Smooth muscle cell (in vitro differentiated cells): ENCODE data around the gene EPHA2. TPM values are rescaled to one million over a fixed set of nuclear protein-coding genes. Genes with fewer than 3 reads are reported as not detected.

Experiments used
- DNase-seq: peaks from one replicate; lab custom pipeline; 2025; ENCODE audit not compliant: unreplicated experiment; lab: John Stamatoyannopoulos, UW
- H2AFZ ChIP-seq: fragments of 200-600 bp; sonication (generic); 2 replicates; pipeline ENCODE4 v1.6.0; 2016; ENCODE audit warnings: antibody characterized with exemption, low read depth, mild to moderate bottlenecking
- H3F3A ChIP-seq: fragments of 200-600 bp; sonication (generic); 2 replicates; pipeline ENCODE4 v1.6.0; 2017; ENCODE audit warnings: antibody characterized with exemption, low read depth
- H3K27ac ChIP-seq: fragments of 200-600 bp; sonication (generic); 2 replicates; pipeline ENCODE4 v1.5.1; 2016; ENCODE audit warnings: low read depth, mild to moderate bottlenecking
- H3K27me3 ChIP-seq: fragments of 200-600 bp; sonication (generic); 2 replicates; pipeline ENCODE4 v1.6.1; 2016; ENCODE audit warnings: low read depth, mild to moderate bottlenecking
- H3K36me3 ChIP-seq: fragments of 200-600 bp; sonication (generic); 2 replicates; pipeline ENCODE4 v1.5.1; 2016; ENCODE audit warnings: low read depth
- H3K4me1 ChIP-seq: fragments of 200-600 bp; sonication (generic); 2 replicates; pipeline ENCODE4 v1.5.1; 2016; ENCODE audit warnings: low read depth
- H3K4me2 ChIP-seq: fragments of 200-600 bp; sonication (generic); 2 replicates; pipeline ENCODE4 v1.6.0; 2016; ENCODE audit warnings: mild to moderate bottlenecking
- H3K4me3 ChIP-seq: fragments of 200-600 bp; sonication (generic); 2 replicates; pipeline ENCODE4 v1.5.1; 2016; ENCODE audit warnings: mild to moderate bottlenecking
- H3K79me2 ChIP-seq: fragments of 200-600 bp; sonication (generic); 2 replicates; pipeline ENCODE4 v1.6.0; 2016; ENCODE audit warnings: low read depth, mild to moderate bottlenecking
- H3K9ac ChIP-seq: fragments of 200-600 bp; sonication (generic); 2 replicates; pipeline ENCODE4 v1.6.0; 2016; ENCODE audit warnings: low read depth
- H3K9me3 ChIP-seq: fragments of 200-600 bp; sonication (generic); replicated peaks from 2 replicates; pipeline ENCODE4 v1.5.1; 2016; ENCODE audit warnings: low read depth
- H4K20me1 ChIP-seq: fragments of 200-600 bp; sonication (generic); 2 replicates; pipeline ENCODE4 v1.6.0; 2016; ENCODE audit warnings: low read depth
- CTCF ChIP-seq: fragments of 200-600 bp; sonication (generic); IDR thresholded peaks from 2 replicates; pipeline ENCODE4 v1.5.1; 2017; ENCODE audit warnings: borderline replicate concordance, mild to moderate bottlenecking, antibody characterized with exemption; ENCODE audit not compliant: insufficient read depth, poor library complexity, severe bottlenecking
- WGBS: methylation state at CpG from one replicate; pipeline ENCODE4 v1.1.7; 2016; ENCODE audit warnings: low lambda C conversion rate; 5-methylcytosine and 5-hydroxymethylcytosine counted together
- polyA plus RNA-seq: library from polyadenylated mRNA; unstranded; fragments of >200 nt; fragmentation: Nextera tagmentation; extraction: Ambion mirVana; gene quantifications from 2 replicates; pipeline ENCODE4 v1.2.1, GENCODE V29; 2016
- total RNA-seq: library from RNA; depleted of rRNA; stranded (reverse); fragments of >200 nt; gene quantifications from 2 replicates; pipeline ENCODE4 v1.2.3, GENCODE V29; 2014

The EPHA2 gene
- total and polyA plus RNA-seq, 2 experiments from 2014 or later, result 27.3 to 34.8 TPM

GRCh38 chr1:16081636-16082035 is 74.2 kb downstream of the EPHA2 start:
- Histone ChIP-seq H3K9me3 (no peaks in the 10 kb centered on the region), H3K36me3 (no peaks in the 10 kb centered on the region), H3K4me2 (no peak overlapping the region), H3K27me3 (no peaks in the 10 kb centered on the region), H2AFZ (no peak overlapping the region), H3F3A (no peaks in the 10 kb centered on the region), H3K9ac (no peak overlapping the region), H3K27ac (no peak overlapping the region), H4K20me1 (no peaks in the 10 kb centered on the region), H3K4me1 (peaks cover 3% of the 10 kb centered on the region), H3K4me3 (no peak overlapping the region), H3K79me2 (no peaks in the 10 kb centered on the region)
- DNase-seq, result no peak
- 95% methylated on average over 9 of the region's 9 CpGs for WGBS
- no peak for TF ChIP-seq CTCF

GRCh38 chr1:16080422-16081150 is 75.3 kb downstream of the EPHA2 start:
- Histone ChIP-seq H2AFZ (no peak overlapping the region), H3K9ac (no peak overlapping the region), H3K9me3 (no peaks in the 10 kb centered on the region), H3K4me1 (peaks cover 3% of the 10 kb centered on the region), H3F3A (no peaks in the 10 kb centered on the region), H4K20me1 (no peaks in the 10 kb centered on the region), H3K27me3 (no peaks in the 10 kb centered on the region), H3K79me2 (no peaks in the 10 kb centered on the region), H3K36me3 (no peaks in the 10 kb centered on the region), H3K4me3 (no peak overlapping the region), H3K27ac (no peak overlapping the region), H3K4me2 (no peak overlapping the region)
- TF ChIP-seq CTCF, result no peak
- WGBS, result 91% methylated on average over 5 of the region's 5 CpGs
- no peak for DNase-seq

GRCh38 chr1:16078925-16079656 is 76.8 kb downstream of the EPHA2 start:
- peaks cover 2% of the 10 kb centered on the region for H3K27me3 ChIP-seq
- H3K4me2 ChIP-seq, result no peak overlapping the region
- TF ChIP-seq CTCF, result peak; percentile 89
- H3K9me3 ChIP-seq, result no peaks in the 10 kb centered on the region
- WGBS, result 34% methylated on average over 10 of the region's 10 CpGs
- H3K9ac ChIP-seq, result no peak overlapping the region
- no peaks in the 10 kb centered on the region for H3F3A ChIP-seq
- peak; percentile 35 for DNase-seq
- H3K36me3 ChIP-seq, result no peaks in the 10 kb centered on the region
- no peaks in the 10 kb centered on the region for H3K79me2 ChIP-seq
- no peak overlapping the region for H3K4me3 ChIP-seq
- no peaks in the 10 kb centered on the region for H4K20me1 ChIP-seq
- H2AFZ ChIP-seq, result no peak overlapping the region
- peaks cover 3% of the 10 kb centered on the region for H3K4me1 ChIP-seq
- no peak overlapping the region for H3K27ac ChIP-seq
